ENCODE measurements around the gene ZBED2.

ZBED2 gene

DNA sequence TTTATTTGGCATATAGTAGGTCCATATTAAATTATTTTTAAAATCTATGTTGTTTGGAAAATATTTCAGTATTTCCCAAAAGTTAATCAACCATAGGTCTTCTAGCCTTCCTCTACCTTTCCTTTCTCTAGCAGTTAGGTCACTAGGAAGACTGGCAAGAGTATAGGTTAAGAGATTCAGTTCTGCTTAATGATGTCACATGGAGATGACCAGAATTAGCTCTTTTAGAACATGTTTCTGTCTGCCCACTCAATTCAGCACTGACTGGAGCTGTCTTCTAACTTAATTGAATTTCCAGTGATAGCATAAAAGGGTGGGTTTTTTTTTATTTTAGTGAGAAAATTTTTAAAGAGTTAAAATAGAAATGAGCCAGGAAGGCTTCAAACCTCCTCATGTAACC is 23.8 kb upstream of the ZBED2 start:
- no peaks in the 10 kb centered on the region for H3K27me3 ChIP-seq (ENCODE audit: insufficient read depth, low read length)
- H3K4me1 ChIP-seq (ENCODE audit: control insufficient read depth in 1 of 2, insufficient read depth in 2 of 2, low read length in 2 of 2) = no peaks in the 10 kb centered on the region
- H3K79me1 ChIP-seq (ENCODE audit: low read length) = no peaks in the 10 kb centered on the region
- no peak overlapping the region for H2BK120ac ChIP-seq (ENCODE audit: insufficient read depth, low read length, poor library complexity)
- no peak overlapping the region for H2BK5ac ChIP-seq (ENCODE audit: low read depth, low read length, poor library complexity)
- no peak overlapping the region for H3K14ac ChIP-seq (ENCODE audit: low read length)
- no peak overlapping the region for H3K4me3 ChIP-seq (ENCODE audit: low read depth, low read length)
- peaks cover 9% of the 10 kb centered on the region for H3K9me3 ChIP-seq (ENCODE audit: insufficient read depth, low read depth, low read length)
- no peak overlapping the region for H4K12ac ChIP-seq (ENCODE audit: low read depth, low read length)
- H2BK12ac ChIP-seq (ENCODE audit: low read length) = no peak overlapping the region
- no peaks in the 10 kb centered on the region for H3K79me2 ChIP-seq (ENCODE audit: control insufficient read depth, insufficient read depth, low read length, poor library complexity)
- DNase-seq = no peak
- no peaks in the 10 kb centered on the region for H3K36me3 ChIP-seq (ENCODE audit: control insufficient read depth in 1 of 2, insufficient read depth in 2 of 2, low read length in 2 of 2)
- no peak overlapping the region for H3K9ac ChIP-seq (ENCODE audit: low read length)
- H3K4me2 ChIP-seq (ENCODE audit: low read length) = no peak overlapping the region
- no peak overlapping the region for H2AFZ ChIP-seq (ENCODE audit: insufficient read depth, low read length, poor library complexity)
- no peak overlapping the region for H2AK5ac ChIP-seq (ENCODE audit: low read length)
- no peak overlapping the region for H3K4ac ChIP-seq (ENCODE audit: low read depth, low read length)
- no peak overlapping the region for H3K23ac ChIP-seq (ENCODE audit: low read length)
- no peak overlapping the region for H3K27ac ChIP-seq (ENCODE audit: low read depth, low read length)
- no peak overlapping the region for H4K8ac ChIP-seq (ENCODE audit: low read depth, low read length)
- H3K18ac ChIP-seq (ENCODE audit: low read length) = no peak overlapping the region
- no peak overlapping the region for H4K91ac ChIP-seq (ENCODE audit: low read depth, low read length)

DNA sequence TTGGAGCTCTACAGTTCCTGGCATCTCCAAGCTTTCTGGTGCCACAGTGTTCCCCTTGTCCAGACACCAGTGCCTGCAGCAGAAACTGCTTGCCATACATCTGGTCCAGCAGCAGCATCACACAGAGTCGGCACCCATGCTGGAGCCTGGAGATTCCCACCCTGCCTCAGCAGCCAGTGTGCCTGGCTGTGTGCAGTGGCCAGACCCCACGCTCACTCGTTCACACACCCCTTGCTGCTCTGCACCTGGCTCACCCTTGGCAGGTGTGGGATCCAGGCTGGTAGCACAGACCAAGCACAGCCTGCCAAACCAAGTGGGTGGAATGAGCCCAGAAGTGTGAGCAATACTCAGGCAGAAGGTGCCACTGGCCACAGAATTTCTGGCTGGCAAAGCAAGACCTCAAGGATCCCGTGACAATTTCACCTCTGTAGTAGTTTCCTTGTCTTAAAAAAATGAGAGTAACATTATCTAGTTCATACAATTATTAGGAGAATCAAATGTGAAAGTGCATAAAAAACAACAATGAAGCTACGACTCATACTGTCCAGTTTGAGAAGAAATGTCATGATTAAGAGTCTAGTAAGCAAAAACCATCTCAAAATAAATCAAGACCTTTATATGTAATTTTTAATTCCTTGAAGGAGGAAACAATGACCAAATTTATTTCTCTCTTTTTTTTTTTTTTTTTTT is 22.9 kb upstream of the ZBED2 start:
- Histone ChIP-seq H3K27ac (ENCODE audit: low read depth, low read length) (no peak overlapping the region), H3K4me1 (ENCODE audit: control insufficient read depth in 1 of 2, insufficient read depth in 2 of 2, low read length in 2 of 2) (no peaks in the 10 kb centered on the region), H3K4ac (ENCODE audit: low read depth, low read length) (no peak overlapping the region), H2BK5ac (ENCODE audit: low read depth, low read length, poor library complexity) (no peak overlapping the region), H3K9me3 (ENCODE audit: insufficient read depth, low read depth, low read length) (peaks cover 9% of the 10 kb centered on the region), H4K8ac (ENCODE audit: low read depth, low read length) (no peak overlapping the region), H3K27me3 (ENCODE audit: insufficient read depth, low read length) (no peaks in the 10 kb centered on the region), H3K36me3 (ENCODE audit: control insufficient read depth in 1 of 2, insufficient read depth in 2 of 2, low read length in 2 of 2) (no peaks in the 10 kb centered on the region), H3K79me2 (ENCODE audit: control insufficient read depth, insufficient read depth, low read length, poor library complexity) (no peaks in the 10 kb centered on the region), H3K23ac (ENCODE audit: low read length) (no peak overlapping the region), H2AFZ (ENCODE audit: insufficient read depth, low read length, poor library complexity) (no peak overlapping the region), H3K79me1 (ENCODE audit: low read length) (no peaks in the 10 kb centered on the region), H3K14ac (ENCODE audit: low read length) (no peak overlapping the region), H2AK5ac (ENCODE audit: low read length) (no peak overlapping the region), H3K9ac (ENCODE audit: low read length) (peak overlapping the region; percentile 44), H4K91ac (ENCODE audit: low read depth, low read length) (no peak overlapping the region), H3K4me3 (ENCODE audit: low read depth, low read length) (no peak overlapping the region), H2BK12ac (ENCODE audit: low read length) (no peak overlapping the region), H3K4me2 (ENCODE audit: low read length) (no peak overlapping the region), H4K12ac (ENCODE audit: low read depth, low read length) (no peak overlapping the region), H2BK120ac (ENCODE audit: insufficient read depth, low read length, poor library complexity) (no peak overlapping the region), H3K18ac (ENCODE audit: low read length) (no peak overlapping the region)
- DNase-seq = no peak
- no CpG with 5 or more reads among the region's 5 CpGs for WGBS (ENCODE audit: extremely low coverage, insufficient coverage, insufficient read length)

DNA sequence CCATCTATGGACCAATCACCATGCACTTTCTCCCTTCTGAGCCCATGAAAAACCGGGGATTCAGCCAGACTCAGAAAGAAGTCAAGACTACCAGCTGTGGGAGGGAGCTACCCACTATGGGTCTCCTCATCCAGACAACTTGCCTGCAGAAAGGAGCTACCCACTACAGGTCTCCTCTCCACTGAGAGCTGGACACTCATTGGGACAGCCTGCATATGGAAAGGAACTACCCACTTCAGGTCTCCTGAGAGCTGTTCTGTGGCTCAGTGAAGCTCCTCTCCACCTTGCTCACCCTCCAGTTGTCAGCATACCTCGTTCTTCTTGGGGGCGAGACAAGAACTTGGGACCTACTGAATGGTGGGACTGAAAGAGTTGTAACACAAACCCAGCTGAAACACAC is 22.3 kb upstream of the ZBED2 start:
- H3K9me3 ChIP-seq (ENCODE audit: insufficient read depth, low read depth, low read length) = peaks cover 9% of the 10 kb centered on the region
- no peak overlapping the region for H3K9ac ChIP-seq (ENCODE audit: low read length)
- H2AFZ ChIP-seq (ENCODE audit: insufficient read depth, low read length, poor library complexity) = no peak overlapping the region
- H4K8ac ChIP-seq (ENCODE audit: low read depth, low read length) = no peak overlapping the region
- H3K23ac ChIP-seq (ENCODE audit: low read length) = no peak overlapping the region
- H4K12ac ChIP-seq (ENCODE audit: low read depth, low read length) = no peak overlapping the region
- no peak overlapping the region for H3K18ac ChIP-seq (ENCODE audit: low read length)
- H3K4me2 ChIP-seq (ENCODE audit: low read length) = no peak overlapping the region
- no peak overlapping the region for H4K91ac ChIP-seq (ENCODE audit: low read depth, low read length)
- H3K4me1 ChIP-seq (ENCODE audit: control insufficient read depth in 1 of 2, insufficient read depth in 2 of 2, low read length in 2 of 2) = no peaks in the 10 kb centered on the region
- no peak overlapping the region for H2AK5ac ChIP-seq (ENCODE audit: low read length)
- H3K79me1 ChIP-seq (ENCODE audit: low read length) = no peaks in the 10 kb centered on the region
- no peak overlapping the region for H3K4ac ChIP-seq (ENCODE audit: low read depth, low read length)
- no peak overlapping the region for H2BK5ac ChIP-seq (ENCODE audit: low read depth, low read length, poor library complexity)
- H3K4me3 ChIP-seq (ENCODE audit: low read depth, low read length) = no peak overlapping the region
- DNase-seq = no peak
- no peak overlapping the region for H2BK120ac ChIP-seq (ENCODE audit: insufficient read depth, low read length, poor library complexity)
- WGBS (ENCODE audit: extremely low coverage, insufficient coverage, insufficient read length) = no CpG with 5 or more reads among the region's 3 CpGs
- H3K36me3 ChIP-seq (ENCODE audit: control insufficient read depth in 1 of 2, insufficient read depth in 2 of 2, low read length in 2 of 2) = no peaks in the 10 kb centered on the region
- no peak overlapping the region for H3K14ac ChIP-seq (ENCODE audit: low read length)
- no peak overlapping the region for H3K27ac ChIP-seq (ENCODE audit: low read depth, low read length)
- no peaks in the 10 kb centered on the region for H3K79me2 ChIP-seq (ENCODE audit: control insufficient read depth, insufficient read depth, low read length, poor library complexity)
- no peak overlapping the region for H2BK12ac ChIP-seq (ENCODE audit: low read length)
- no peaks in the 10 kb centered on the region for H3K27me3 ChIP-seq (ENCODE audit: insufficient read depth, low read length)

DNA sequence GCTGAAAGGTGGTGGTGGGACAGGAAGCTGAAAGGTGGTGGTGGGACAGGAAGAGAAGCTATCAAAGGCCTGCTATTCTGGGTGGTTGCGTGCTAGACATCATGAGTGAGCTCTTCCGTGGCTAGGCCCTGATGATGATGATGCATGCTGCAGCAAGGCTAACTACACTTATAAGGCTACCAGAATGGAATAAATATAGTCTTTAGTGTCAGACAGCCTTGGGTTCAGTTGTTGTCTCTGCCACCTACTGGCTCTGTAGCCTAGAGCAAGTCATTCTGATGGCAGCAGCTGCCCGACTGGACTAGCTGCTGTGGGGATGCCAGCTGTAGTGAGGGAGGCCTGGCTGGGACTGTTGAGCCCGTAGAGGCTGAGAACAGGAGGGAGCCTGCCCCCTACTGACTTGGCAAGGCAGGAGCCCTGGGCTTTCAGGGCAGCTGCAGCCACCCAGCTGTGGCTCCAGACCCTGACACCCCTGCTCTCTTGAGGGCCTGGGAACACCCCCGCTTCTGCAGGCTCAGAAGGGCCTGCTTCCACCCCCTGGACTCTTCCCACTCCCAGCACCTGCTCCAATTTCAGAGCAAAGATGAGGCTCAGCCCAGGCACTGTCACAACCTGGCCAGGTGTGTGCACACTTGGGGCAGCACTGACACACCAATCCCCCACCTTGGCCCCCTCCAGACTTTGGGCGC is 21.4 kb upstream of the ZBED2 start:
- no peak overlapping the region for H4K8ac ChIP-seq (ENCODE audit: low read depth, low read length)
- no peak overlapping the region for H2BK120ac ChIP-seq (ENCODE audit: insufficient read depth, low read length, poor library complexity)
- no peaks in the 10 kb centered on the region for H3K79me2 ChIP-seq (ENCODE audit: control insufficient read depth, insufficient read depth, low read length, poor library complexity)
- H3K4me1 ChIP-seq (ENCODE audit: control insufficient read depth in 1 of 2, insufficient read depth in 2 of 2, low read length in 2 of 2) = no peaks in the 10 kb centered on the region
- no peak overlapping the region for H2AFZ ChIP-seq (ENCODE audit: insufficient read depth, low read length, poor library complexity)
- H3K14ac ChIP-seq (ENCODE audit: low read length) = no peak overlapping the region
- no peak overlapping the region for H3K4ac ChIP-seq (ENCODE audit: low read depth, low read length)
- H3K18ac ChIP-seq (ENCODE audit: low read length) = no peak overlapping the region
- H4K12ac ChIP-seq (ENCODE audit: low read depth, low read length) = no peak overlapping the region
- H3K27me3 ChIP-seq (ENCODE audit: insufficient read depth, low read length) = no peaks in the 10 kb centered on the region
- H2BK12ac ChIP-seq (ENCODE audit: low read length) = no peak overlapping the region
- peaks cover 9% of the 10 kb centered on the region for H3K9me3 ChIP-seq (ENCODE audit: insufficient read depth, low read depth, low read length)
- no peak overlapping the region for H3K23ac ChIP-seq (ENCODE audit: low read length)
- no peak overlapping the region for H3K4me3 ChIP-seq (ENCODE audit: low read depth, low read length)
- H4K91ac ChIP-seq (ENCODE audit: low read depth, low read length) = no peak overlapping the region
- WGBS (ENCODE audit: extremely low coverage, insufficient coverage, insufficient read length) = no CpG with 5 or more reads among the region's 6 CpGs
- no peaks in the 10 kb centered on the region for H3K79me1 ChIP-seq (ENCODE audit: low read length)
- no peak overlapping the region for H3K9ac ChIP-seq (ENCODE audit: low read length)
- H2BK5ac ChIP-seq (ENCODE audit: low read depth, low read length, poor library complexity) = no peak overlapping the region
- no peak overlapping the region for H3K27ac ChIP-seq (ENCODE audit: low read depth, low read length)
- peak in 1 of 2 donors; percentile 19 for DNase-seq
- no peak overlapping the region for H2AK5ac ChIP-seq (ENCODE audit: low read length)
- H3K4me2 ChIP-seq (ENCODE audit: low read length) = no peak overlapping the region
- no peaks in the 10 kb centered on the region for H3K36me3 ChIP-seq (ENCODE audit: control insufficient read depth in 1 of 2, insufficient read depth in 2 of 2, low read length in 2 of 2)

Data from trophoblast cell (in vitro differentiated cells and primary cell).